NCI-H524 treated with DMSO at 0.1 percent for 48 hours (cell line): ENCODE results near the gene MAP4K4.

Experiments used
- DNase-seq: peaks from one replicate; lab custom pipeline; 2025; lab: John Stamatoyannopoulos, UW

Gene MAP4K4

GRCh38 chr2:101872480-101872879, 175.0 kb downstream of the MAP4K4 start:
- DNase-seq = no peak

DNA sequence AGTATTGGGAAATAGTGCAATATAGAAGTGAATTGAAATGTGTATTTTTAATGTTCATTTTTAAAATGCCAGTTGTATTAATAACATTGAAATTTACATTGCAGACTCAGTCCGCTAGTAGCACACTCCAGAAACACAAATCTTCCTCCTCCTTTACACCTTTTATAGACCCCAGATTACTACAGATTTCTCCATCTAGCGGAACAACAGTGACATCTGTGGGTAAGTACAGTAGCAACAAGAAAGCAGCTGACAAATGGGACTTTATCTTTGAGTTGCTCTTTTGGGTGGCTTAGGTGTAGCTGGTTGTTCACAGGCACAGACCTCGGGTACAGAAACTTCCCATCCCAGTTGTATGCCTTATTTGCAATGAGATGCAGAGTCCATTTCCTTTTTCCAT, 176.0 kb downstream of the MAP4K4 start:
- no peak for DNase-seq

GRCh38 chr2:101874069-101874468, 176.6 kb downstream of the MAP4K4 start:
- DNase-seq = no peak

GRCh38 chr2:101879466-101879865, 182.0 kb downstream of the MAP4K4 start:
- DNase-seq = no peak

GRCh38 chr2:101881131-101881530, 183.6 kb downstream of the MAP4K4 start:
- no peak for DNase-seq

GRCh38 chr2:101882769-101883307, 185.3 kb downstream of the MAP4K4 start:
- DNase-seq = no peak

DNA sequence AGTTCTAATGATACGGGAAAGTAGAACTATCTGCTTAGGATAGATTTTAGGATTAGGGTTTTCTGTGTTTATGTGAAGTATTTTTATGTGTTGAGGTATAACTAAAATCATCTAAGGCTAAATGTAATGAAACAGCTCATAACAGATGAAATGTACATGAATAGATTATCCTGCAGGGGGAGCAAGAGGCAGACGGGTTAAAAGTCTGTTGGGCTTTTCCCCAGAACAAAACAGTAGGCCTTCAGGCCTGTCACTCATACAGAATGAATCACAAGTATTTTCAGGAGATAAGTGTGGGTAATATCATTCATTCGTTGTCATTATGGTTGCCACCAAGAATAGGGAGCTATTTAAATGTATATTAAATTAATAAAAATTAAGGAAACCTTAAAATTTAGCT, 186.4 kb downstream of the MAP4K4 start:
- DNase-seq = no peak

DNA sequence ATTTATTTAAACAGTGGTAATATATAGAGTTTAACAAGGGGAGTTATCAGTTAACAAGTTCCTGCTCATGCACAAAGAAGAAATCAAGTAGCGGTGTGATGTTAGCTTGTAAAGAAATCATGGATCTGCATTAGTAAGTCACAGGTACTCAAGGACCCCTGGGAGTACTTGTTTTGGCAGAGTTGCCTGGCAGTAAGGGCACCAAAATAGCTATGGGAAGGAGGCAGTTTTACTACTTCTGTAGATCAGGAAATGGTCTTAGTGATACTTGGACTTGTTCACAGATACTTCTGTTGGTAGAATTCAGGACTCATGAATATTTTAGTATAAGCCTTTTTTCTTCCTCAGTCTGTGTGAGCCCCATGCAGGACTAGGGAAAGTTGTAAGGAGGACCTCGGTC, 186.9 kb downstream of the MAP4K4 start:
- DNase-seq = no peak

GRCh38 chr2:101887328-101887727, 189.8 kb downstream of the MAP4K4 start:
- no peak for DNase-seq

DNA sequence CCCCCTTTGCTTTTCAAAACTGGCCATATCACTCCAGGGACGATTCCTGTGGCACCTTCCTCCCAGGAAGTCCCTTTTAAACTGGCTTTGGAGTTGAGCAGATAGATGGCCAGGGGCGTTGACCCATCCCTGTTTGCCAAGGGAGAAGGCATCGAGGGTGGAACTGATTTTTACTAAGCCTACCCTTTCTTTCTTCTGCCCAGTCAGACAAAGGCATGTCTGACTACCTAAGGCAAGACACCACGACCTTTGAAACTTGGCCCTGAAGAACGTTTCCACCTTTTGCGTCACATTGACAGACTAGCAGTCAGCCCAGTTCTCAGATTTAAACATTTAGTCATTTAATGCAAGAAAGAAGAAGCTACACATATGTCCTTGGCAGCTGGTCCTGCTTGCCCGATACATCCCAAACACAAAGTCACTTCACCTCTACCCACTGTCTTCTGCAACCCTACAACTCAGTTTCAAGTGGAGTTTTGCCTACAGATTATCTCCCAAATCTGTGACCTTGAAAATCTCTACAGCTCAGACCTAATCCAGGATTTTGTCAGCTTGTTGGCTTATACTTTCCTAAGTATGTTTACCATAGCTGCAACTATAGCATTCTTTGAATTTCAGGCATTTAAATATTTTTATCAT, 192.1 kb downstream of the MAP4K4 start:
- no peak for DNase-seq

- no peak for DNase-seq
These were observed 194.9 kb downstream of the MAP4K4 start for GRCh38 chr2:101892377-101892776.

DNA sequence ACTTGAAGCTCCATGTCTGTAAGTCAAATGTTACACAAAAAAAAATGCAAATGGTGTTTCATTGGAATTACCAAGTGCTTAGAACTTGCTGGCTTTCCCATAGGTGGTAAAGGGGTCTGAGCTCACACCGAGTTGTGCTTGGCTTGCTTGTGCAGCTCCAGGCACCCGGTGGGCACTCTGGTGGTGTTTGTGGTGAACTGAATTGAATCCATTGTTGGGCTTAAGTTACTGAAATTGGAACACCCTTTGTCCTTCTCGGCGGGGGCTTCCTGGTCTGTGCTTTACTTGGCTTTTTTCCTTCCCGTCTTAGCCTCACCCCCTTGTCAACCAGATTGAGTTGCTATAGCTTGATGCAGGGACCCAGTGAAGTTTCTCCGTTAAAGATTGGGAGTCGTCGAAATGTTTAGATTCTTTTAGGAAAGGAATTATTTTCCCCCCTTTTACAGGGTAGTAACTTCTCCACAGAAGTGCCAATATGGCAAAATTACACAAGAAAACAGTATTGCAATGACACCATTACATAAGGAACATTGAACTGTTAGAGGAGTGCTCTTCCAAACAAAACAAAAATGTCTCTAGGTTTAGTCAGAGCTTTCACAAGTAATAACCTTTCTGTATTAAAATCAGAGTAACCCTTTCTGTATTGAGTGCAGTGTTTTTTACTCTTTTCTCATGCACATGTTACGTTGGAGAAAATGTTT, 196.3 kb downstream of the MAP4K4 start:
- DNase-seq = no peak

- DNase-seq = no peak
These were observed 197.5 kb downstream of the MAP4K4 start for GRCh38 chr2:101895039-101895438.

DNA sequence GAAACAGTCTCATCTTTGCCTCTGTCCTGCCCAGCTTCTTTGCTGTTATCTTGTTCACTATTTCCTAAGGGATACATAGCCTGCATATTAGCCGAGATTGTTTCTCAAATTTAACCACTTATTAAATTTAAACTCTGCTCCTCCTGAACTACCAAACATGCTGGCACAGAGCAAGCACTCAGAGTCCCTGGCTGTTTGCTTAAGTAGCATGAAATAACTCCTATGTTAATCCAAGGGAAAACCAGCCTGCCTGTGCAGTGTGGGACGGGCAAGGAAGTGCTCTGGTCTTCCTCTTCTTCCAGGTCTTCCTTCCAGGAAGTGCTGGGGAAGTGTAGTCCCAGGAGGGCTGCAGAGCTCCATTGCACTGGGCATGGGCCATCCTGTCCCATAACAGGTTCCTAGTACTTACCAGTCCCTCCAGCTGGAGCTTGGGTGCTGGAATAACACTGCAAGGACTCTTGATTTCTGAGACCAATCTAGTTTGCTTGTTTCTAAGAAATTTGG, 198.4 kb downstream of the MAP4K4 start:
- DNase-seq = no peak

- DNase-seq = no peak
These were observed 199.8 kb downstream of the MAP4K4 start for GRCh38 chr2:101897301-101897700.

DNA sequence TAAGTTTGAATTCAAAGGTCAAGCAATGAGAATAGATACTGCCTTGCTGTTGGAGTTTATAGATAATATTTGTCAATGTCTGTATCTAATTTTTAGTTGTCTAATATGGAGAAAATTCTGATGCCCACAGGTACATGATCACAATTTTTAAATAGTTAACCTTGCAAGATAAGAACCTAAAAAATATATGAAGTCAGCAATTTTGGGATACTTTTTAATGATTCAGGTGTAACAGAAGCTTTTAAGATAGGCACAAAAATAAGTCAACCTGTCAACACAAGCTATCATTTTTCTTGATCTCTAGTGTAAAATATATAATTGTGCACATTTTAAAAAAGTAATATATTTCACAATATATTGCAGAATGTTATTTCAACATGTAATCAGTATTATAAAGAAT, 201.8 kb downstream of the MAP4K4 start:
- no peak for DNase-seq

- DNase-seq = no peak
These were observed 202.4 kb downstream of the MAP4K4 start for GRCh38 chr2:101899871-101900270.

- DNase-seq = no peak
These were observed 202.9 kb downstream of the MAP4K4 start for GRCh38 chr2:101900375-101900774.

DNA sequence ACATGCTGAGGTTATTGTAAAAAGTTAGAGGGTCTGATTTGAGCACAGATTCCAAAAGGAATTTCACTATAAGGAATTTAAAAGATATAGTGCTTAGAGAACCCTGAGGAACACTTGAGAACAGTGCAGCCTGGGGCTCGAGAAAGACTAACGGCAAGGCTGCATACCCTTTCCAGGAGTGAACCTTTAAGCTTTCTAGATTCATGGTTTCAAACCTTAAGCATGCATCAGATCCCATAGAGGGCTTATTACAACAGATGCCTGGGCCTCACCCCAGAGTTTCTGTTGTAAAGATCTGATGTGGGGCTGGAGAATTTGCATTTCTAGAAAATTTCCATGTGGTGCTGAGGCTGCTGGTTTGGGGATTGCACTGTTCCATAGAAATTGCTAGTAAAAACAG, 203.7 kb downstream of the MAP4K4 start:
- no peak for DNase-seq

- no peak for DNase-seq
These were observed 204.7 kb downstream of the MAP4K4 start for GRCh38 chr2:101902169-101902568.

DNA sequence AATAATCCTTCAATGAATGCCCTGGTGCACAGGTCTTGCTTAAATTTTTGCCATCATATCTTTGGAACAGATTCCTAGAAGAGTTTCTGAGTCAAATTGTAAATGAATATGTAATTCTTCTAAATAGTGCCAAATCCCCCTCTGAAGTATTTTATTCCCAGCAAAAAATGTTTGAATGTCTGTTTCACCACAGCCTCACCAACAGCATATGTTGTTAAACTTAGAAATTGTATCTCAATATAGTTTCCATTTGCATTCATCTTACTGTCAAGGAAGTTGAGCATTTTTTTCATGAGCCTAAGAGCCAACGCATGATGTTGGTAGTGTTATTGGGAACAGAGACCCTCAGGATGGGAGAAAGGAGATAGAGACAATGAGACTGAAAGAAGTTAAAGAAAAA, 207.4 kb downstream of the MAP4K4 start:
- no peak for DNase-seq

GRCh38 chr2:101905746-101906336, 208.3 kb downstream of the MAP4K4 start:
- DNase-seq = no peak

DNA sequence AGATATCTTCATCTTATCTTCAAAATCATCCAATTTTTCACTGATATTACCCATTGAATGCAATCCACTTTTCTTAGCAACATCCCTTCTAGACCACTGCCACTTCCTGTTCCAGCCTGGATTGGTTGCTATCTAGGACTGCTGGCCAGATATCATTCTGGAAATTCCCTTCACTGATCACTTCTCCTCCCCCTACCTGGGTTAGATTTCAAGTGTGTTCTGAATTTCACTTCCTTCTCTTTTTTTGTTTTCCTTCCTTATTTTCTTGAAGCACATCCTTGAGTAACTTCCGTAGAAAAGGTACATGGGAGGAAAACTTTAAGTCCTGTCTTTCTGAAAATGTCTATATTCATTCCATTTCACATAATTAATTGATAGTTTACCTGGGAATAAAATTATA, 212.3 kb downstream of the MAP4K4 start:
- no peak for DNase-seq
